Nucleus accumbens (tissue), 56 donors: ENCODE data around the gene NDUFA6.

Source experiments
- DNase-seq, 56 donors: peaks; one replicate each; lab custom pipeline; 2025; lab: John Stamatoyannopoulos, UW

NDUFA6 gene

DNA sequence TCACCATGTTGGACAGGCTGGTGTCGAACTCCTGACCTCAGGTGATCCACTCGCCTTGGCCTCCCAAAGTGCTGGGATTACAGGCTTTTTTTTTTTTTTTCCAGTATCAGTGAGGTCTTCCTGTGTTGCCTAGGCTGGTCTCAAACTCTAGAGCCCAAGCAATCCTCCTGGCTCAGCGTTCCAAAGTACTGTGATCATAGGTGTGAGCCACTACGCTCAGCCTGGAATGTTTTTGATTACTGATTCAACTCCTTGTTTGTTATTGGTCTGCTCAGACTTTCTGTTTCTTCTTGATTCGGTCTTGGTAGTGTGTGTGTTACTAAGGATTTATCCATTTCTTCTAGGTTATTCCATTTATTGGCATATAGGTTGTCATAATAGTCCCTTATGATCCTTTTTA is 51.3 kb downstream of the NDUFA6 start:
- no peak for DNase-seq
